SK-N-MC (cell line): Measurements from ENCODE around the gene PROSER2.

Experiments used
- EZH2 ChIP-seq: fragments of 200-600 bp; sonication (generic); IDR thresholded peaks from one replicate; pipeline ENCODE4 v1.6.1; 2017; ENCODE audit warnings: antibody characterized with exemption
- FOXP2 ChIP-seq: optimal IDR thresholded peaks from 2 replicates; pipeline ENCODE3; 2011; ENCODE audit warnings: mild to moderate bottlenecking, moderate library complexity; ENCODE audit not compliant: insufficient read depth; ENCODE audit errors: extremely low read length, control extremely low read depth
- POLR2AphosphoS5 ChIP-seq: IDR thresholded peaks from 2 replicates; pipeline ENCODE4 v1.6.1; 2012; ENCODE audit warnings: mild to moderate bottlenecking, low read depth, low read length, borderline replicate concordance

DNA sequence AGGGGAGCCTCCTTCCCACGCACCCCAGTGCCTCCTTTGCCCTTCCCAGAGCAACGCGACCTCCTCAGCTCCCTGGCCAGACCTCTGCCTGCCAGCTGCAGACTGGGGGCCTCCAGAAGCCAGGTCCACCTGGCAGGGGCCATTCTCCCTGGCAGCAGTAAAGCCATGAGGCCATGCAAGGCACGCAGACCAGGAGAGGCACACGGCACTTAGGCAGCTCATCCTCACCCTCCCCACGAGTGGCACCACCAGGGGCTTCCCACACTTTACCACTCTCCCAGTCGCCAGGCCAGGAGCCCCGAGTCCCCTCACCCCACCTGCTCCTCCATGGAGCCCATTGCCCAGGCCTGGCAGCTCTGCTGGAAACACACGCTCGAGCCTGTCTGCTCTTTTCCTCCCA is 85.4 kb downstream of the PROSER2 start:
- TF ChIP-seq POLR2AphosphoS5 (no peak), EZH2 (no peak), FOXP2 (no peak)
